GM20431 (cell line): ENCODE measurements around the gene SH3BP5.
"Not testable (repeated sequence)": the region's sequence is repeated elsewhere in the genome, so short reads cannot be mapped to it uniquely, and the experiment has no call there.

ENCODE experiments used
- in situ Hi-C: fragments of 300-500 bp; cut with MseI, MboI; formaldehyde crosslinking; loops from one replicate; pipeline ENCODE4 v1.15.0; 2020; ENCODE audit warnings: low sequenced_read_pairs; ENCODE audit not compliant: unreplicated experiment

Gene SH3BP5

DNA sequence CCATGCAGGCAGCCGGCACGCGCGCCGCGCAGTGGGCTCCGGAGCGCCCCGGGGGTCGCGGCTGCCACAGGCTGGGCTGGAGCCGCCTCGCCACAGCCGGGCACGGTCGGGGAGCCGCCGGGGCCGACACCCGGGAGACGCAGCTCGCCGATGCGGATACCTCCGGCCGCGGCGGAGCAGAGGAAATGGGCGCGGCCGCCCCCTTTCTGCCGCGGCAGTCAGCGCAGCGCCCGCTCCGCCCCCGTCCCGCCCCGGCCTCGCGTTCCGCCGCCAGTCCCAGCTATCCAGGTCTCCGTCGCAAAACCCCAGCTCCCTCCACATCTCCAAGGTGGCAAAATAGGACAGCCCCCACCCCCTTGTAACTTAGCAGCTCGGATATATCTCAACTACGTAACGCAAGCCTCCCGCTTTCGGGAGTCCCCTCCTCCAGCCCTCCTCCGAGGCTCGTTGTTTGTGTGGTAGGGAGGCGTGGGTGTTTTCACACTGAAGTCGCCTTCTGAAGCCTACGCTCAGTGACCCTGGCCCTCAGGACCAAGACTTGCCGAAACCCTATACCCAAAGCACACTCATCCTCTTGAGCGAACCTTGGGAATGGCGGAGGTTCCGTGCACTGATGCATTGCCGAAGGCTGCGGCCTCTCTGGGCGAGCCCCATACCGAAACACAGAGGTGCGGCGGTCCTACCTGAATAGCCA lies at the start of gene SH3BP5:
SH3BP5 (minus strand) TSS at position 182 of the 694 bp plus-strand sequence; CDS start at position 4, 178 bp downstream.
- in situ Hi-C loops, result no loop called here

DNA sequence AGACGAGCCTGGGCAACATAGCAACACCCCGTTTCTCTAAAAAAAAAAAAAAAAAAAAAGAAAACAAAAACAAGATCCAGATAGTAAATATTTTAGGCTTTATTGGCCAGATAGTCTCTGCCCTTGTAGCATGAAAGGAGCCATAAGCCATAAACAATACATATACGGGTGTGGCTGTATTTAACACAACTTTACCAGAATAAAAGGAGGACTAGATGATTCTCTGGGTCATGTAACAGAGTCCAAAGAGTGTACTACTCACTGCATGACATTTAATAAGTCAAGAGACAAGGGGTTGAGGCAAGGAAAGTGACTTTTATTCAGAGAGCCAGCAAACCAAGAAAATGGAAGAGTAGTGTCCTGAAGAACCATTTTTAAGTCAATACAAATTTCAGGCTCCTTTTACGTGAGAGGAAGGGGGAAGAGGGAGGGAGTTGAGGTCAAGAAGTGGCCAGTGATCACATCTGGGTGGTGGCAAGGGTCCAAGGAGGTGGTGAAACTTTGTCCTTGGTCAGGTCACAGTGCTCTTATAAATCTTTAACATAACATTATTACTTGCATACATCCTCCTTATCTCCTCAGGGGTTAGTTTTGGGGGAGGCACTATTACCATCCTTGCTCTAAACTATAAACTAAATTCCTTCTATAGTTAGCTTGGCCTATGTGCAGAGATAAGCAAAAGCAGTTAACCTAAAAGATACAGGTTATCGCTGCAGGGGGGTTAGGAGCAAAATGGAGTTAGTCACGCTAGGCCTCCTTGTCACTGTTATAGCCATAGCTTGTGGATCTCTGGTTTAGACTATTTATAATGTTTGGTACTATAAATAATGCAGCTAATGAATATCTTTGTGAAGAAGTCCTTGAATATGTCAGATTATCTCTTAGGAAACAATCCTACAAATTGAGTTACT lies 48.8 kb upstream of the SH3BP5 start:
- in situ Hi-C loops, result loop anchor here (10.0 kb wide), 1 partner anchor 116 kb away; no protein-coding TSS in a partner anchor

GRCh38 chr3:15377961-15378791 lies 45.8 kb upstream of the SH3BP5 start:
- in situ Hi-C loops, result no loop called here

DNA sequence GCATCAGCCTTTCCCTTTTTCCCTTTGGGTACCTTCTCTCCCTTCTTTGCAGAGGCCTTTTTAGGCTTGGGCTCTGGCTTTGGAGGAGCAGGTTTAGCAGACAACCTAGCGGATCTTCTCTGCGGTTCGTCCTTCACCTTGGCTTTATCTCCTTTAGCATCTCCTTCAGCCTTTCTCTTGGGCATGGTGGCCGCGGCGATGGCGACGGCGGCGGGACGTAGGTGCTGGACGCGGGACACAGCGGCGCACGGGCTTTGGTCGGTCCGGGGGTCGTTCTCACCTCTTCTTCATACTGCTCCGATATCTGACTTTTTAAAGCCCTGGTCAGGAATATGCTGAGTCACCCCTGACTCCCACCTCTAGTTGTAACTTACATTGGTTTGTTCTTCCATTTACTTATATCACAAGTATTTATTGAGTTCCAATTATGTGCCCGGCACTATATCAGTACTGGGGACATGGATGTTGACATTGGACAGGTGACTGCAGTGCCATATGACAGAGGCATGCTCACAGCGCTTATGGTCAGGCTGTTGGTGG lies 43.1 kb upstream of the SH3BP5 start:
- in situ Hi-C loops, result no loop called here

- in situ Hi-C loops, result no loop called here
Observed at GRCh38 chr3:15372918-15373317, 40.5 kb upstream of the SH3BP5 start.

- in situ Hi-C loops, result no loop called here
Observed at GRCh38 chr3:15368561-15369135, 36.3 kb upstream of the SH3BP5 start.

GRCh38 chr3:15367059-15367458 lies 34.7 kb upstream of the SH3BP5 start:
- in situ Hi-C loops, result no loop called here

GRCh38 chr3:15364078-15364477 lies 31.7 kb upstream of the SH3BP5 start:
- in situ Hi-C loops, result not testable (repeated sequence)

DNA sequence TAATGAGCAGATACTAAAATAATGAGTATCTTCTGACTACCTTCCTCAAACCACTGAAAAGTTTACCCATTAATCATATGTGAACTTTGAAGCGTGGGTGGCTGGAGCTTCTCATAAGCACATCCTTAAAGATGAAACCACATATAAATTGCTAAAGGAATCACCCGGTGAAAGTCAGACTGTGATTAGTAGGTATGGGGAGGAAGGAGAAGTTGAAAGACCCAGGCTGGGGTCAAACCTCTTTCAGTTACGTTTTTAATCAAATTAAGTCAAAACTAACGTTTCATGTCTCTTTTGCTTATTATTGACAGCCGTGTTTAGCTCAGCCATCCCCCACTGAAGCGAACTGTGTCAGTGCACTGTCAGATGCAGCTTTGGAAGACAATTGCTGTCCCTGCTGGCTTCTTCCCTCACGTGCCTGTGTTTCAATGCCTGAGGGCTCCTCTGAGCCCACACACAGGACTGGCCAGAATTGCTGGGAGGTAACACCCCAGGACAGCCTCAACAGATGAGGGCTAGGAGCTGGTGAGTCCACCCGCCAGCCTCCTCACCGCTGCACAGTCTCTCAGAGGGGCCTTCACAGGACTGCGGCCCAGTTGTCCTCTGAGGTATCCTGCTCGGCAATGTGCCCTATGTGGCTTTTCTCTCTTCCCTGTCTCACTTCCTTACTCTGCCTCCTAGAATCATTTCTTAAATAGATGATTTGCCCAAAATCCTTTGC lies 29.3 kb upstream of the SH3BP5 start:
- in situ Hi-C loops, result no loop called here

DNA sequence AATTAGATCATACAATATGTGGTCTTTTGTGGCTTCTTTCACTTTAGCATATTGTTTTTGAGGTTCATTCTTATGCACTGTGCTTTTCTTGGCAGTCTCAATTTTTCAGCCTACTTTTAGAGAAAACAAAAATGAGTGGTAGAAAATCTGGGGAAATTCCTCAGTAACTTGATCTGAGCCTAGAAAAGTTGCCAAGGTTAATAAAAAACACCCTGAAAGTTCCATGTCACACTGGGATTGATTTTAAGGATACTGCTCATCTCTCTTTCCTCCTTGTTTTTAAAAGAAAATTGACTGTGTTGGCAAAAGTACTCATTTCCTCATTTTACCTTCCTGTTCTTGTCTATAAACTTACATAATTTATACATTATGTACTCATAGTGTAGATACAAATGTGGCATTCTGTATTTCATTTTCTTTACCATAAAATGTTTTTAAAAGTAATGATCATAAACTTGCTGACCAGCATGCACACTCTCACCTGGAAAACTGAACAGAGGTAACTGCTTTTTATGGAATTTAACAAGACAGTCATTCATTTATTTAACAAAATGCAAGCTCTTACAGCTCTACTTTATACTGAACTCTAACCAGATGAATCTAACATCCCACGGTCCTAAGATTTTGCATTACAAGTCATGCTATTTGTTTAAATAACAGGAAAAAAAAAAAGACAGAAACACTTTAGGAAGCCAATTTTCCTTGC lies 28.6 kb upstream of the SH3BP5 start:
- in situ Hi-C loops, result no loop called here

DNA sequence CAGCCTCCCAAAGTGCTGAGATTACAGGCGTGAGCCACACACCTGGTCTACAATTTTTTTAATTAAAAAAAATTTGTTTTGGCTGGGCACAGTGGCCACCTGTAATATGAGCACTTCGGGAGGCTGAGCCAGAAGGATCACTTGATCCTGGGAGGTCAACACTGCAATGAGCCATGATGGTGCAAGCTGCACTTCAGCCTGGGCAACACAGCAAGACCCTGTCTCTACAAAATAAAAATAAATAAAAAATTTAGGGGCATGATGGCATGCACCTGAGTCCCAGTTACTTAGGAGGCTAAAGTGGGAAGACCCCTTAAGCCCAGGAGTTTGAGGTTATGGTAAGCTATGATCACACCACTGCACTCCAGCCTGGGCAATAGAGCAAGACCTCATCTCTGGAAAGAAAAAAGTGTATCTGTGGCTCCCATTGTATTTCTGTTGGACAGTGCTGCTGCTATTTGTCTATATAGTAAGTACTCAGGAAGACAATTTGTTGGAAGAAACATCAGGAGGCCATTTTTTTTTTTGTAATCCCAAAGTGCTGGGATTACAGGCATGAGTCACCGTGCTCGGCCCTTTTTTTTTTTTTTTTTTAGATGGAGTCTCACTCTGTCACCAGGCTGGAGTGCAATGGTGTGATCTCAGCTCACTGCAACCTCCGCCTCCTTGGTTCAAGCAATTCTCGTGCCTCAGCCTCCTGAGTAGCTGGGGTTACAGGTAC lies 27.5 kb upstream of the SH3BP5 start:
- in situ Hi-C loops, result no loop called here

DNA sequence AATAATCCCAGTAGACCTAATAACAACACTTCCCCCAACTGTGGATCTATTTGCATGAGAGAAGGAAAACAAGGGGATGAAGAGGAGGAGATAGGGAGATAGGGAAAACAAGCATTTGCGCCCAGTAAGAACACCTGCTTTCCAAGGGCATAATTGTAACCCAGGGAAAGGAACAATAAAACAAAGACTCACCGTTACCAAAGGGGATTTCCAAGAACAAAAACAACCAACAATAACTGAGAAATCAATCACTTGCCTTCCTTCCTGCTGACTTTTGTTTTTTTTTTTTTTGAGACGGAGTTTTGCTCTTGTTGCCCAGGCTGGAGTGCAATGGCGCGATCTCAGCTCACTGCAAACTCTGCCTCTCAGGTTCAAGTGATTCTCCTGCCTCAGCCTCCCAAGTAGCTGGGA lies 24.3 kb upstream of the SH3BP5 start:
- in situ Hi-C loops, result not testable (repeated sequence)

- in situ Hi-C loops, result no loop called here
Observed at GRCh38 chr3:15356176-15356575, 23.8 kb upstream of the SH3BP5 start.

GRCh38 chr3:15355086-15355485 lies 22.7 kb upstream of the SH3BP5 start:
- in situ Hi-C loops, result no loop called here

- in situ Hi-C loops, result no loop called here
Observed at GRCh38 chr3:15354485-15354884, 22.1 kb upstream of the SH3BP5 start.

- in situ Hi-C loops, result no loop called here
Observed at GRCh38 chr3:15350141-15350540, 17.8 kb upstream of the SH3BP5 start.

DNA sequence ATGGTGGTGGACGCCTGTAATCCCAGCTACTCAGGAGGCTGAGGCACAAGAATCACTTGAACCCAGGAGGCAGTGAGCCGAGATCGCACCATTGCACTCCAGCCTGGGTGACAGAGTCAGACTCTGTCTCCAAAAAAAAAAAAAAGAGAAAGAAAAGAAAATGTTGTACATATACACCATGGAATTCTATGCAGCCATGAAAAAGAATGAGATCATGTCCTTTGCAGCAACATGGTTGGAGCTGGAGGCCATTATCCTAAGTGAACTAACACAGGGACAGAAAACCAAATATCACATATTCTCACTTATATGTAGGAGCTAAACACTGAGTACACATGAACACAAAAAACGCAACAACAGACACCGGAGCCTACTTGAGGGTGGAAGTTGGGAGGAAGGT lies 17.1 kb upstream of the SH3BP5 start:
- in situ Hi-C loops, result not testable (repeated sequence)

DNA sequence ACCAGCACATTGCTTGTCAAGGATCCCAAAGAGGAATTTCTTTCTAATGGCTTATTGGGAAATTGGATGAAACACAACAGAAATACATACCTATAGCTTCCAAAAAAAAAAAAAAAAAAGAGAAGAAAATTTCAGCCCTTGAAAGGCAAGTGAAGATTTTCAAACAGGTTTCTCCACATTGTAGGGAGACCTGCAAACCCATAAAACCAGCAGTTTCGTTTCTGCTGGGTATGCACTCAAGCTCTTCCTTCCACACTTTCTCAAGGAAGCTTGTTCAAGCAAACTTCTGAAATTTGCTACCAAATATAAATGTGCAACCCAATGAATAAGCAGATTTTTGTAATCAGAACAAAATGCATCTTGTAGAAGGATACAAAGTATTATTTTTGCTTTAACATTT lies 15.9 kb upstream of the SH3BP5 start:
- in situ Hi-C loops, result no loop called here
